H9 (cell line): ENCODE data around the gene UBE2V1. TPM values are rescaled to one million over a fixed set of nuclear protein-coding genes. Genes with fewer than 3 reads are reported as not detected.

Experiments
- DNase-seq: peaks from one replicate; pipeline ENCODE4 v3.0.0-alpha.2; 2017
- H2AFZ ChIP-seq: one replicate; pipeline ENCODE4 v1.6.1; 2013; ENCODE audit warnings: mild to moderate bottlenecking, low read length, control low read depth, moderate library complexity
- H2AK5ac ChIP-seq: 2 replicates; pipeline ENCODE4 v1.6.1; 2013; ENCODE audit warnings: low read length, control low read depth, mixed read lengths; ENCODE audit not compliant: insufficient read length
- H2BK120ac ChIP-seq: one replicate; pipeline ENCODE4 v1.6.1; 2013; ENCODE audit warnings: low read depth, mild to moderate bottlenecking, low read length, control low read depth, inconsistent platforms; ENCODE audit not compliant: poor library complexity, severe bottlenecking
- H2BK12ac ChIP-seq: 2 replicates; pipeline ENCODE4 v1.6.1; 2013; ENCODE audit warnings: low read length, control low read depth, mixed read lengths, low read depth; ENCODE audit not compliant: insufficient read length
- H2BK15ac ChIP-seq: 2 replicates; pipeline ENCODE4 v1.6.1; 2013; ENCODE audit warnings: low read depth, low read length, control low read depth
- H2BK20ac ChIP-seq: one replicate; pipeline ENCODE4 v1.6.1; 2013; ENCODE audit warnings: low read depth, mild to moderate bottlenecking, low read length, control low read depth, inconsistent platforms; ENCODE audit not compliant: poor library complexity, severe bottlenecking
- H2BK5ac ChIP-seq: 2 replicates; pipeline ENCODE4 v1.6.1; 2013; ENCODE audit warnings: low read length, control low read depth, mixed read lengths; ENCODE audit not compliant: insufficient read length
- H3K14ac ChIP-seq: 2 replicates; pipeline ENCODE4 v1.6.1; 2013; ENCODE audit warnings: low read length, control low read depth; ENCODE audit not compliant: insufficient read depth
- H3K18ac ChIP-seq: 2 replicates; pipeline ENCODE4 v1.6.1; 2013; ENCODE audit warnings: low read depth, mild to moderate bottlenecking, mixed read lengths, low read length, control low read depth; ENCODE audit not compliant: insufficient read length
- H3K23ac ChIP-seq: 2 replicates; pipeline ENCODE4 v1.6.1; 2013; ENCODE audit warnings: low read length, control low read depth, mixed read lengths, low read depth; ENCODE audit not compliant: insufficient read length
- H3K23me2 ChIP-seq: 2 replicates; pipeline ENCODE4 v1.6.1; 2013; ENCODE audit warnings: low read depth, mild to moderate bottlenecking, mixed read lengths, low read length, control low read depth; ENCODE audit not compliant: insufficient read length, poor library complexity, severe bottlenecking
- H3K27ac ChIP-seq: 2 replicates; pipeline ENCODE4 v1.5.1; 2013; ENCODE audit warnings: low read length, control low read depth, mixed read lengths, low read depth; ENCODE audit not compliant: insufficient read length
- H3K27me3 ChIP-seq: 2 replicates; pipeline ENCODE4 v1.6.1; 2013; ENCODE audit warnings: low read length, control low read depth, inconsistent platforms; ENCODE audit not compliant: insufficient read depth
- H3K4ac ChIP-seq: 2 replicates; pipeline ENCODE4 v1.6.1; 2013; ENCODE audit warnings: low read depth, mild to moderate bottlenecking, control low read depth, inconsistent platforms, low read length, moderate library complexity
- H3K4me1 ChIP-seq: 2 replicates; pipeline ENCODE4 v1.6.1; 2013; ENCODE audit warnings: low read length, control low read depth, inconsistent platforms; ENCODE audit not compliant: insufficient read depth
- H3K4me2 ChIP-seq: 2 replicates; pipeline ENCODE4 v1.6.1; 2013; ENCODE audit warnings: low read length, control low read depth, mixed read lengths; ENCODE audit not compliant: insufficient read length, insufficient read depth
- H3K56ac ChIP-seq: 2 replicates; pipeline ENCODE4 v1.6.1; 2013; ENCODE audit warnings: low read depth, mild to moderate bottlenecking, mixed read lengths, low read length, control low read depth; ENCODE audit not compliant: insufficient read length
- H3K79me1 ChIP-seq: 2 replicates; pipeline ENCODE4 v1.6.1; 2013; ENCODE audit warnings: low read depth, mild to moderate bottlenecking, moderate library complexity, low read length, control low read depth, inconsistent platforms; ENCODE audit not compliant: insufficient read depth, poor library complexity, severe bottlenecking
- H3K79me2 ChIP-seq: 2 replicates; pipeline ENCODE4 v1.6.1; 2013; ENCODE audit warnings: low read length, control low read depth, inconsistent platforms; ENCODE audit not compliant: insufficient read depth
- H3K9ac ChIP-seq: 2 replicates; pipeline ENCODE4 v1.6.1; 2013; ENCODE audit warnings: low read length, control low read depth, mixed read lengths; ENCODE audit not compliant: insufficient read length; ENCODE audit errors: extremely low read depth
- H3K9me3 ChIP-seq: one replicate; pipeline ENCODE4 v1.6.1; 2013; ENCODE audit warnings: low read depth, low read length, inconsistent platforms; ENCODE audit not compliant: control insufficient read depth
- H3T11ph ChIP-seq: one replicate; pipeline ENCODE4 v1.6.1; 2013; ENCODE audit warnings: mild to moderate bottlenecking, low read length, control low read depth, inconsistent platforms
- H4K20me1 ChIP-seq: one replicate; pipeline ENCODE4 v1.6.1; 2013; ENCODE audit not compliant: control insufficient read depth, insufficient read length, insufficient read depth
- H4K5ac ChIP-seq: 2 replicates; pipeline ENCODE4 v1.6.1; 2013; ENCODE audit warnings: low read depth, mild to moderate bottlenecking, mixed read lengths, low read length, control low read depth; ENCODE audit not compliant: insufficient read length
- H4K8ac ChIP-seq: replicated peaks from 2 replicates; pipeline ENCODE4 v1.6.1; 2013; ENCODE audit warnings: low read length, control low read depth, mixed read lengths, low read depth; ENCODE audit not compliant: insufficient read length
- H4K91ac ChIP-seq: 2 replicates; pipeline ENCODE4 v1.6.1; 2013; ENCODE audit warnings: low read depth, mild to moderate bottlenecking, moderate library complexity, mixed read lengths, low read length, control low read depth; ENCODE audit not compliant: insufficient read length
- H3K27ac Mint-ChIP-seq, 3 experiments: 2 replicates in 2 of 3; 3 replicates in 1 of 3; pipeline ENCODE4 v1.8.0; 2020 to 2021; ENCODE audit warnings: mixed read lengths in 3 of 3, mild to moderate bottlenecking in 1 of 3, moderate library complexity in 1 of 3
- H3K27me3 Mint-ChIP-seq: 2 replicates; pipeline ENCODE4 v1.8.0; 2021; ENCODE audit warnings: low read depth, mild to moderate bottlenecking, moderate library complexity, mixed read lengths
- H3K36me3 Mint-ChIP-seq, 3 experiments: 2 replicates in 2 of 3; 3 replicates in 1 of 3; pipeline ENCODE4 v1.8.0; 2020 to 2021; ENCODE audit warnings: low read depth in 3 of 3, mixed read lengths in 3 of 3; ENCODE audit not compliant: insufficient read depth in 1 of 3
- H3K4me1 Mint-ChIP-seq, 2 experiments: 2 replicates each; pipeline ENCODE4 v1.8.0; 2020; ENCODE audit warnings: mixed read lengths in 2 of 2
- H3K4me3 Mint-ChIP-seq, 2 experiments: 2 replicates in 1 of 2; 3 replicates in 1 of 2; pipeline ENCODE4 v1.8.0; 2020 to 2021; ENCODE audit warnings: mild to moderate bottlenecking in 2 of 2, mixed read lengths in 2 of 2, moderate library complexity in 1 of 2
- H3K9me3 Mint-ChIP-seq, 2 experiments: 2 replicates in 1 of 2; 3 replicates in 1 of 2; pipeline ENCODE4 v1.8.0; 2020; ENCODE audit warnings: mild to moderate bottlenecking in 2 of 2, mixed read lengths in 2 of 2, moderate library complexity in 1 of 2
- WGBS: extraction: QIAGEN DNeasy Blood & Tissue Kit; methylation state at CpG from one replicate; pipeline ENCODE4 v1.1.7; 2013; ENCODE audit warnings: missing lambda C conversion rate, low lambda C conversion rate, mixed read lengths; ENCODE audit not compliant: insufficient read length; ENCODE audit errors: extremely low coverage; 5-methylcytosine and 5-hydroxymethylcytosine counted together
- total RNA-seq: library from RNA; stranded (reverse); gene quantifications from 2 replicates; pipeline ENCODE4 v1.2.1, GENCODE V29; 2021
- TF ChIP-seq, protein P1 (sequence below): fragments of 200-600 bp; sonication (generic); conservative IDR thresholded peaks from 3 replicates; pipeline ENCODE4 v1.8.0; 2021; ENCODE audit warnings: antibody characterized with exemption, mild to moderate bottlenecking

The UBE2V1 gene
- total RNA-seq, 1 experiment from 2014 or later, result 152 TPM

DNA sequence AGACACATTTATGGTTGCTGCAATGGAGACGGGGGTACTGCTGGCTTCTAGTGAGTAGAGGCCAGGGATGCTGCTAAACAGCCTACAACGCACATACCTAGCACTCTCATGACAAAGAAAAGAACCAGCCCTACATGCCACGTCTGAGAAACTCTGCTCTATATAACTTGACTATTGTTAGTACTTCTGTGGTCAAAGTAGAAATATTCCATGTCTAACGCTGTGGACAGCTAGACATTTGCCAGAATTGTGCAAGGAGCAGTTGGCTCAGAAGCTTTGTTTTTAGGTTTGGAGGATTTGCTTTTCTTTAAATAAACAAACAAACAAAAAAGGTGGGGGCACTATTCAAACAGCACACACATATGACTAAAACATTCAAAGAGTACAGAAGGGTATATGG lies 20.5 kb downstream of the UBE2V1 start:
- Histone ChIP-seq H3K23me2 (no peaks in the 10 kb centered on the region), H4K20me1 (no peaks in the 10 kb centered on the region), H2BK5ac (no peak overlapping the region), H3K14ac (no peak overlapping the region), H3K9ac (no peak overlapping the region), H3K4me2 (no peak overlapping the region), H2AFZ (no peak overlapping the region), H2BK120ac (no peak overlapping the region), H2BK12ac (no peak overlapping the region), H3K4ac (no peak overlapping the region), H3K4me1 (no peaks in the 10 kb centered on the region), H2BK15ac (no peak overlapping the region), H3K56ac (no peak overlapping the region), H4K91ac (no peak overlapping the region), H2BK20ac (no peak overlapping the region), H3K18ac (no peak overlapping the region), H3K79me1 (peaks cover 14% of the 10 kb centered on the region), H4K8ac (no peak overlapping the region), H3K9me3 (no peaks in the 10 kb centered on the region), H3K79me2 (peaks cover 4% of the 10 kb centered on the region; the same call in 1 of the 2 replicates), H3K27ac (no peak overlapping the region), H3K27me3 (no peaks in the 10 kb centered on the region), H4K5ac (no peak overlapping the region), H3T11ph (no peak overlapping the region), H2AK5ac (no peak overlapping the region), H3K23ac (no peak overlapping the region)
- DNase-seq, result no peak
- TF ChIP-seq, protein P1, sequence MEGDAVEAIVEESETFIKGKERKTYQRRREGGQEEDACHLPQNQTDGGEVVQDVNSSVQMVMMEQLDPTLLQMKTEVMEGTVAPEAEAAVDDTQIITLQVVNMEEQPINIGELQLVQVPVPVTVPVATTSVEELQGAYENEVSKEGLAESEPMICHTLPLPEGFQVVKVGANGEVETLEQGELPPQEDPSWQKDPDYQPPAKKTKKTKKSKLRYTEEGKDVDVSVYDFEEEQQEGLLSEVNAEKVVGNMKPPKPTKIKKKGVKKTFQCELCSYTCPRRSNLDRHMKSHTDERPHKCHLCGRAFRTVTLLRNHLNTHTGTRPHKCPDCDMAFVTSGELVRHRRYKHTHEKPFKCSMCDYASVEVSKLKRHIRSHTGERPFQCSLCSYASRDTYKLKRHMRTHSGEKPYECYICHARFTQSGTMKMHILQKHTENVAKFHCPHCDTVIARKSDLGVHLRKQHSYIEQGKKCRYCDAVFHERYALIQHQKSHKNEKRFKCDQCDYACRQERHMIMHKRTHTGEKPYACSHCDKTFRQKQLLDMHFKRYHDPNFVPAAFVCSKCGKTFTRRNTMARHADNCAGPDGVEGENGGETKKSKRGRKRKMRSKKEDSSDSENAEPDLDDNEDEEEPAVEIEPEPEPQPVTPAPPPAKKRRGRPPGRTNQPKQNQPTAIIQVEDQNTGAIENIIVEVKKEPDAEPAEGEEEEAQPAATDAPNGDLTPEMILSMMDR, result no peak
- no peak overlapping the region for H3K4me3 Mint-ChIP-seq
- peak overlapping the region in 1 of 3 experiments; percentile 93; a peak in 5 of 7 replicates for H3K27ac Mint-ChIP-seq
- no peaks in the 10 kb centered on the region for H3K9me3 Mint-ChIP-seq
- H3K4me1 Mint-ChIP-seq, result peaks cover 3 to 7% of the 10 kb centered on the region in 2 experiments; a peak in 3 of 4 replicates
- peaks cover 10 to 49% (median 47%) of the 10 kb centered on the region in 3 experiments; a peak in 6 of 7 replicates for H3K36me3 Mint-ChIP-seq
- H3K27me3 Mint-ChIP-seq, result no peaks in the 10 kb centered on the region
- no CpG with 5 or more reads among the region's 4 CpGs for WGBS
